SK-N-SH treated with all-trans-retinoic acid at 6 μM for 48 hours (cell line): Measurements from ENCODE around the gene EML4.

ENCODE experiments used
- ATAC-seq: fragments of 200-7000 bp; cut with Tn5 transposase; 3 replicates; pipeline ENCODE4 v1.9.1; 2020; ENCODE audit warnings: mild to moderate bottlenecking, moderate library complexity
- BACH2 ChIP-seq: fragments of 250-450 bp; sonication (Bioruptor Pico); IDR thresholded peaks from 2 replicates; pipeline ENCODE4 v1.9.0; 2021; ENCODE audit warnings: mild to moderate bottlenecking, borderline replicate concordance
- CREB5 ChIP-seq: fragments of 250-450 bp; sonication (Bioruptor Pico); IDR thresholded peaks from 2 replicates; pipeline ENCODE4 v1.5.1; 2020; ENCODE audit warnings: low read depth, mild to moderate bottlenecking, moderate library complexity
- CSDC2 ChIP-seq: fragments of 250-450 bp; sonication (Bioruptor Pico); IDR thresholded peaks from 2 replicates; pipeline ENCODE4 v1.5.0; 2020; ENCODE audit warnings: mild to moderate bottlenecking, moderate library complexity
- CSRNP3 ChIP-seq: fragments of 250-450 bp; sonication (Bioruptor Pico); IDR thresholded peaks from 2 replicates; pipeline ENCODE4 v1.5.1; 2021; ENCODE audit warnings: mild to moderate bottlenecking, moderate library complexity
- ESRRG ChIP-seq: fragments of 250-450 bp; sonication (Bioruptor Pico); IDR thresholded peaks from 2 replicates; pipeline ENCODE4 v1.6.1; 2021; ENCODE audit warnings: mild to moderate bottlenecking
- GLIS3 ChIP-seq: fragments of 250-450 bp; sonication (Bioruptor Pico); IDR thresholded peaks from 2 replicates; pipeline ENCODE4 v1.5.0; 2020; ENCODE audit warnings: mild to moderate bottlenecking, moderate library complexity
- OSR1 ChIP-seq: fragments of 250-450 bp; sonication (Bioruptor Pico); IDR thresholded peaks from 2 replicates; pipeline ENCODE4 v1.8.0; 2022; ENCODE audit warnings: moderate library complexity, mild to moderate bottlenecking, inconsistent platforms
- PATZ1 ChIP-seq: fragments of 250-450 bp; sonication (Bioruptor Pico); IDR thresholded peaks from 2 replicates; pipeline ENCODE4 v1.8.0; 2020; ENCODE audit warnings: mild to moderate bottlenecking, moderate library complexity, borderline replicate concordance
- POU6F1 ChIP-seq: fragments of 250-450 bp; sonication (Bioruptor Pico); IDR thresholded peaks from 2 replicates; pipeline ENCODE4 v1.8.0; 2021; ENCODE audit warnings: low read depth, mild to moderate bottlenecking, moderate library complexity, borderline replicate concordance
- PPARA ChIP-seq: fragments of 250-450 bp; sonication (Bioruptor Pico); IDR thresholded peaks from 2 replicates; pipeline ENCODE4 v1.5.0; 2020; ENCODE audit warnings: mild to moderate bottlenecking, borderline replicate concordance
- RARB ChIP-seq: fragments of 250-450 bp; sonication (Bioruptor Pico); IDR thresholded peaks from 2 replicates; pipeline ENCODE4 v1.8.0; 2021; ENCODE audit warnings: mild to moderate bottlenecking, moderate library complexity
- SNAI2 ChIP-seq: fragments of 250-450 bp; sonication (Bioruptor Pico); IDR thresholded peaks from 2 replicates; pipeline ENCODE4 v1.5.0; 2020; ENCODE audit warnings: mild to moderate bottlenecking, moderate library complexity
- TCF4 ChIP-seq: fragments of 250-450 bp; sonication (Bioruptor Pico); IDR thresholded peaks from 2 replicates; pipeline ENCODE4 v1.8.0; 2021; ENCODE audit warnings: mild to moderate bottlenecking, moderate library complexity, borderline replicate concordance
- TOX ChIP-seq: fragments of 250-450 bp; sonication (Bioruptor Pico); IDR thresholded peaks from 2 replicates; pipeline ENCODE4 v1.8.0; 2021; ENCODE audit warnings: mild to moderate bottlenecking, moderate library complexity, borderline replicate concordance
- TSHZ2 ChIP-seq: fragments of 250-450 bp; sonication (Bioruptor Pico); IDR thresholded peaks from 2 replicates; pipeline ENCODE4 v1.5.0; 2020; ENCODE audit warnings: mild to moderate bottlenecking, moderate library complexity
- ZC3H10 ChIP-seq: fragments of 250-450 bp; sonication (Bioruptor Pico); IDR thresholded peaks from 2 replicates; pipeline ENCODE4 v1.5.1; 2021; ENCODE audit warnings: mild to moderate bottlenecking, moderate library complexity
- ZFP3 ChIP-seq: fragments of 250-450 bp; sonication (Bioruptor Pico); IDR thresholded peaks from 2 replicates; pipeline ENCODE4 v1.5.0; 2020; ENCODE audit warnings: mild to moderate bottlenecking, moderate library complexity
- ZFP30 ChIP-seq: fragments of 450-650 bp; formaldehyde crosslinking; IDR thresholded peaks from 2 replicates; pipeline ENCODE4 v1.5.0; 2022; ENCODE audit warnings: mild to moderate bottlenecking, moderate library complexity
- ZNF565 ChIP-seq: fragments of 450-650 bp; formaldehyde crosslinking; conservative IDR thresholded peaks from 2 replicates; pipeline ENCODE4 v1.5.0; 2020; ENCODE audit warnings: low read depth, mild to moderate bottlenecking, moderate library complexity
- ZNF70 ChIP-seq: fragments of 450-650 bp; formaldehyde crosslinking; IDR thresholded peaks from 2 replicates; pipeline ENCODE4 v1.5.0; 2020; ENCODE audit warnings: mild to moderate bottlenecking, moderate library complexity
- ZNF8 ChIP-seq: fragments of 450-650 bp; formaldehyde crosslinking; IDR thresholded peaks from 2 replicates; pipeline ENCODE4 v1.5.0; 2020; ENCODE audit warnings: mild to moderate bottlenecking, moderate library complexity

Gene EML4

GRCh38 chr2:42350434-42351063 lies 181.4 kb downstream of the EML4 start (continued):
- TF ChIP-seq GLIS3 (CRISPR knock-in tag) (no peak), PPARA (CRISPR knock-in tag) (no peak), ZNF70 (CRISPR knock-in tag) (no peak)

- ATAC-seq: no peak
- TF ChIP-seq POU6F1: no peak
- no peak for TF ChIP-seq ZNF565
- TF ChIP-seq TOX: no peak
- no peak for TF ChIP-seq SNAI2 (CRISPR knock-in tag)
- TF ChIP-seq TSHZ2 (CRISPR knock-in tag): no peak
- no peak for TF ChIP-seq ZFP30 (CRISPR knock-in tag)
- TF ChIP-seq CSRNP3 (CRISPR knock-in tag): no peak
- TF ChIP-seq CREB5: no peak
- TF ChIP-seq PATZ1 (CRISPR knock-in tag): no peak
- TF ChIP-seq OSR1: no peak
- TF ChIP-seq ZFP3: no peak
- no peak for TF ChIP-seq ZC3H10 (CRISPR knock-in tag)
- TF ChIP-seq CSDC2 (CRISPR knock-in tag): no peak
- TF ChIP-seq ZNF8 (CRISPR knock-in tag): no peak
- TF ChIP-seq ESRRG (CRISPR knock-in tag): no peak
- TF ChIP-seq, all 23 proteins: peak for 0
These were observed 182.7 kb downstream of the EML4 start for GRCh38 chr2:42351864-42352263.

GRCh38 chr2:42353792-42354429 lies 184.8 kb downstream of the EML4 start:
- ATAC-seq: no peak
- no peak for TF ChIP-seq ESRRG (CRISPR knock-in tag)
- no peak for TF ChIP-seq PPARA (CRISPR knock-in tag)
- TF ChIP-seq TCF4 (CRISPR knock-in tag): no peak
- no peak for TF ChIP-seq ZFP3
- no peak for TF ChIP-seq ZNF565
- TF ChIP-seq CREB5: no peak
- TF ChIP-seq BACH2: no peak
- no peak for TF ChIP-seq CSDC2 (CRISPR knock-in tag)
- TF ChIP-seq GLIS3 (CRISPR knock-in tag): no peak
- no peak for TF ChIP-seq OSR1
- no peak for TF ChIP-seq TSHZ2 (CRISPR knock-in tag)
- no peak for TF ChIP-seq TOX
- no peak for TF ChIP-seq SNAI2 (CRISPR knock-in tag)
- TF ChIP-seq ZNF70 (CRISPR knock-in tag): no peak
- no peak for TF ChIP-seq RARB (CRISPR knock-in tag)
- no peak for TF ChIP-seq CSRNP3 (CRISPR knock-in tag)
